HEK293 (cell line): Measurements from ENCODE around the gene CXorf58.

Experiments
- CTCF ChIA-PET: fragments of 350-600 bp; formaldehyde crosslinking; extraction: SDS; loops from one replicate; lab custom pipeline; 2021; ENCODE audit warnings: antibody characterized with exemption; lab: Yijun Ruan, JAX
- POLR2A ChIA-PET: fragments of 300-600 bp; formaldehyde crosslinking; extraction: SDS; loops from one replicate; lab custom pipeline; 2020; ENCODE audit warnings: antibody characterized with exemption, inconsistent platforms; lab: Yijun Ruan, JAX
- H3K27ac ChIP-seq: fragments of 200-500 bp; sonication (Bioruptor generic); 2 replicates; pipeline ENCODE4 v1.5.1; 2014; ENCODE audit warnings: low read depth, low read length, control low read depth, inconsistent platforms; ENCODE audit errors: extremely low read depth
- H3K36me3 ChIP-seq, 2 experiments: fragments of 200-500 bp in 1 of 2; sonication (Bioruptor generic) in 1 of 2; 1 replicate in 1 of 2; 2 replicates in 1 of 2; pipeline ENCODE4 v1.5.1; 2014 to 2017; ENCODE audit warnings: inconsistent platforms in 2 of 2, low read length in 2 of 2; ENCODE audit not compliant: control insufficient read depth in 2 of 2, insufficient read depth in 1 of 2
- H3K4me1 ChIP-seq: fragments of 200-500 bp; sonication (Bioruptor generic); 2 replicates; pipeline ENCODE4 v1.5.1; 2014; ENCODE audit warnings: mild to moderate bottlenecking, low read length, inconsistent platforms; ENCODE audit not compliant: control insufficient read depth, insufficient read depth
- H3K4me3 ChIP-seq: 2 replicates; pipeline ENCODE4 v1.5.1; 2011; ENCODE audit warnings: low read depth, mild to moderate bottlenecking, control low read depth, low read length, moderate library complexity
- H3K9me3 ChIP-seq: fragments of 200-500 bp; sonication (Bioruptor generic); 2 replicates; pipeline ENCODE4 v1.5.1; 2014; ENCODE audit warnings: low read depth, low read length, inconsistent platforms; ENCODE audit not compliant: control insufficient read depth, insufficient read depth
- HOXD13 ChIP-seq: sonication (generic); formaldehyde crosslinking; IDR thresholded peaks from 2 replicates; pipeline ENCODE4 v1.8.0; 2022; ENCODE audit warnings: missing genetic modification reagents, borderline replicate concordance
- IKZF3 ChIP-seq: fragments of 450-650 bp; IDR thresholded peaks from 2 replicates; pipeline ENCODE4 v1.5.0; 2018; ENCODE audit warnings: missing biosample characterization, mild to moderate bottlenecking, missing genetic modification characterization, moderate library complexity
- KLF10 ChIP-seq: fragments of 450-650 bp; IDR thresholded peaks from 2 replicates; pipeline ENCODE4 v1.5.1; 2018; ENCODE audit warnings: missing biosample characterization, mild to moderate bottlenecking, missing genetic modification characterization
- MZF1 ChIP-seq: fragments of 450-650 bp; formaldehyde crosslinking; IDR thresholded peaks from 2 replicates; pipeline ENCODE4 v1.5.1; 2017; ENCODE audit warnings: missing biosample characterization, missing genetic modification characterization, borderline replicate concordance
- SCRT1 ChIP-seq: fragments of 450-650 bp; formaldehyde crosslinking; IDR thresholded peaks from 2 replicates; pipeline ENCODE4 v1.5.1; 2016; ENCODE audit warnings: missing biosample characterization, missing genetic modification characterization, borderline replicate concordance
- TCF7L2 ChIP-seq: IDR thresholded peaks from 2 replicates; pipeline ENCODE4 v1.6.1; 2011; ENCODE audit warnings: low read depth, mild to moderate bottlenecking, inconsistent platforms, low read length, moderate library complexity, borderline replicate concordance
- TRIM28 ChIP-seq: IDR thresholded peaks from 2 replicates; pipeline ENCODE4 v1.6.1; 2011; ENCODE audit warnings: low read length, control low read depth, borderline replicate concordance
- ZBTB48 ChIP-seq: fragments of 450-650 bp; formaldehyde crosslinking; IDR thresholded peaks from 2 replicates; pipeline ENCODE4 v1.5.1; 2016; ENCODE audit warnings: missing biosample characterization, missing genetic modification characterization
- ZEB2 ChIP-seq: fragments of 450-650 bp; formaldehyde crosslinking; IDR thresholded peaks from 2 replicates; pipeline ENCODE4 v1.5.1; 2016; ENCODE audit warnings: missing biosample characterization, missing genetic modification characterization
- ZFP41 ChIP-seq: fragments of 450-650 bp; formaldehyde crosslinking; IDR thresholded peaks from 2 replicates; pipeline ENCODE4 v1.5.1; 2016; ENCODE audit warnings: missing biosample characterization, missing genetic modification characterization, borderline replicate concordance
- ZNF10 ChIP-seq: fragments of 450-650 bp; formaldehyde crosslinking; IDR thresholded peaks from 2 replicates; pipeline ENCODE4 v1.5.1; 2017; ENCODE audit warnings: missing biosample characterization, missing genetic modification characterization
- ZNF133 ChIP-seq: fragments of 450-650 bp; formaldehyde crosslinking; IDR thresholded peaks from 2 replicates; pipeline ENCODE4 v1.5.1; 2016; ENCODE audit warnings: missing biosample characterization, missing genetic modification characterization
- ZNF169 ChIP-seq: fragments of 450-650 bp; formaldehyde crosslinking; IDR thresholded peaks from 2 replicates; pipeline ENCODE4 v1.5.1; 2016; ENCODE audit warnings: missing biosample characterization, missing genetic modification characterization
- ZNF211 ChIP-seq: fragments of 450-650 bp; formaldehyde crosslinking; IDR thresholded peaks from 2 replicates; pipeline ENCODE4 v1.5.1; 2016; ENCODE audit warnings: low read depth, missing biosample characterization, missing genetic modification characterization
- ZNF214 ChIP-seq: fragments of 450-650 bp; formaldehyde crosslinking; IDR thresholded peaks from 2 replicates; pipeline ENCODE4 v1.5.1; 2017; ENCODE audit warnings: missing biosample characterization, mild to moderate bottlenecking, missing genetic modification characterization, borderline replicate concordance
- ZNF274 ChIP-seq, 2 experiments: fragments of 200-500 bp in 1 of 2; fragments of 450-650 bp in 1 of 2; sonication (Bioruptor generic) in 1 of 2; formaldehyde crosslinking in 1 of 2; IDR thresholded peaks; 2 replicates each; pipeline versions ENCODE4 v1.5.1 to v1.6.1; 2014 to 2016; ENCODE audit warnings: borderline replicate concordance in 1 of 2, inconsistent platforms in 1 of 2, low read length in 1 of 2, missing biosample characterization in 1 of 2, missing genetic modification characterization in 1 of 2
- ZNF302 ChIP-seq: fragments of 450-650 bp; formaldehyde crosslinking; IDR thresholded peaks from 2 replicates; pipeline ENCODE4 v1.5.1; 2016; ENCODE audit warnings: missing biosample characterization, missing genetic modification characterization, low read depth
- ZNF510 ChIP-seq: fragments of 450-650 bp; formaldehyde crosslinking; IDR thresholded peaks from 2 replicates; pipeline ENCODE4 v1.5.1; 2018; ENCODE audit warnings: mild to moderate bottlenecking, missing genetic modification characterization, missing biosample characterization; ENCODE audit not compliant: insufficient replicate concordance
- ZNF571 ChIP-seq: fragments of 450-650 bp; formaldehyde crosslinking; IDR thresholded peaks from 2 replicates; pipeline ENCODE4 v1.5.0; 2017; ENCODE audit warnings: missing biosample characterization, missing genetic modification characterization
- ZNF629 ChIP-seq: fragments of 450-650 bp; formaldehyde crosslinking; IDR thresholded peaks from 2 replicates; pipeline ENCODE4 v1.5.1; 2017; ENCODE audit warnings: missing biosample characterization, missing genetic modification characterization
- TF ChIP-seq, protein P1 (sequence below): fragments of 450-650 bp; formaldehyde crosslinking; IDR thresholded peaks from 2 replicates; pipeline ENCODE4 v1.5.1; 2016; ENCODE audit warnings: missing biosample characterization, missing genetic modification characterization
- TF ChIP-seq, protein P2 (sequence below): fragments of 450-650 bp; formaldehyde crosslinking; IDR thresholded peaks from 2 replicates; pipeline ENCODE4 v1.5.1; 2016; ENCODE audit warnings: missing biosample characterization, missing genetic modification characterization
- TF ChIP-seq, protein P3 (sequence below): fragments of 450-650 bp; formaldehyde crosslinking; IDR thresholded peaks from 2 replicates; pipeline ENCODE4 v1.5.1; 2016; ENCODE audit warnings: missing biosample characterization, missing genetic modification characterization, borderline replicate concordance
- TF ChIP-seq, protein P4 (sequence below): fragments of 450-650 bp; formaldehyde crosslinking; IDR thresholded peaks from 2 replicates; pipeline ENCODE4 v1.5.1; 2017; ENCODE audit warnings: missing biosample characterization, missing genetic modification characterization

The CXorf58 gene

DNA sequence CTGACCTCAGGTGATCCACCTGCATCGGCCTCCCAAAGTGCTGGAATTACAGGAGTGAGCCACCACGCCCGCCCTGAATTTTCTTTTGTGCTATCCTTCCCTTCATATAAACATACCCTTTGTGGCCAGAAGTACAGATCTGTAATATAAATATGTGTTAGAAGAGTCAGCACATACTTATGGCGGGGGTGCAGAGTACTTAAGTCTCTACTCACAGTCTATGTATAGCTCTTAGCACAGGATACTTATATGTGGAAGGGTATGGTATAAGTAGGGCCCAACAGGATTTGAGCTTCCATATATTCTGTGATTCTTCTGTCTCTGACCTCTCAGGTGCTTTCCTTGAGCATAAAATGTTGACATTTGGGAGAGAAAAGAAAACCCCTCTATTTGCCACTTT lies 18.2 kb downstream of the CXorf58 start:
- Histone ChIP-seq H3K4me1 (no peaks in the 10 kb centered on the region; the same call in 1 of the 2 replicates), H3K4me3 (no peak overlapping the region), H3K27ac (no peak overlapping the region), H3K9me3 (no peaks in the 10 kb centered on the region), H3K36me3 (no peaks in the 10 kb centered on the region)
- TF ChIP-seq IKZF3 (tag by site-specific recombination) = no peak
- TF ChIP-seq ZNF169 = no peak
- no peak for TF ChIP-seq ZNF302 (tag by site-specific recombination)
- no peak for TF ChIP-seq SCRT1 (tag by site-specific recombination)
- TF ChIP-seq, protein P1, sequence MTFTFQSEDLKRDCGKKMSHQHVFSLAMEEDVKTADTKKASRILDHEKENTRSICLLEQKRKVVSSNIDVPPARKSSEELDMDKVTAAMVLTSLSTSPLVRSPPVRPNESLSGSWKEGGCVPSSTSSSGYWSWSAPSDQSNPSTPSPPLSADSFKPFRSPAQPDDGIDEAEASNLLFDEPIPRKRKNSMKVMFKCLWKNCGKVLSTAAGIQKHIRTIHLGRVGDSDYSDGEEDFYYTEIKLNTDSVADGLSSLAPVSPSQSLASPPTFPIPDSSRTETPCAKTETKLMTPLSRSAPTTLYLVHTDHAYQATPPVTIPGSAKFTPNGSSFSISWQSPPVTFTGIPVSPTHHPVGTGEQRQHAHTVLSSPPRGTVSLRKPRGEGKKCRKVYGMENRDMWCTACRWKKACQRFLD = no peak
- no peak for TF ChIP-seq ZBTB48 (tag by site-specific recombination)
- TF ChIP-seq ZNF211 (tag by site-specific recombination) = no peak
- CTCF ChIA-PET = no interaction called here
- POLR2A ChIA-PET = no interaction called here

DNA sequence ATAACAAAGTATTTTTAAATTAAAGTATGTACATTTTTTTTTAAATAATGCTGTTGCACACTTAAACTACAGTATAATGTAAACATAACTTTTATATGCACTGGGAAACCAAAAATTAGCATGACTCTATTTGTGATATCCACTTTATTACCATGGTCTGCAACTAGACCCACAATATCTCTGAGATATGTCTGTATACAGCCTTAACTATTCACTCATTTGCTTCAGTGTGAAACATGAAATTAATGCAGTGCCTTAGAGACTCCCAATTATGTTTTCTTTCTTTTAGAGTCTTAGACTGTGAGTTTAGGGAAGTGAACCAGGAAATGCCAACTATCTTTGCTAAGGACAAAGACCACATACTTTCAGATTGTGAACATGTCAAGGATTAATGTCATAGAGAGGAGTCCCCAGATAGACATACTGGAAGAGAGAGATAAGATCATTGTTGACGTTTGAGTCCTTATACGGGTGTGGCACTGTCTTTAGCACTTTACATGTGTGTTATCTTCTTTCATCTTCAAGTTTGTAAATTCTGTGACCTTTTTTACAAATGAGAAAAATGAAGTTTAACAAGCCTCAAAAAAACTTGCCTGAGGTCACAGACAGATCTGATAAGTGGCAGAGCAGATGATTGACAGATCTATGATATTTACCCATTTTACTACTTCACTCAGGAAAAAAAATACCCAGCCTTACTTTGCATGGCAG lies 23.2 kb downstream of the CXorf58 start:
- no peak overlapping the region for H3K27ac ChIP-seq
- H3K9me3 ChIP-seq = no peaks in the 10 kb centered on the region
- H3K36me3 ChIP-seq = no peaks in the 10 kb centered on the region
- H3K4me3 ChIP-seq = no peak overlapping the region
- CTCF ChIA-PET = interaction anchor here (0.5 to 0.7 kb wide), 2 partner anchors 50 to 1213 kb away, joined by 3 read pairs; no protein-coding TSS in a partner anchor
- H3K4me1 ChIP-seq = no peaks in the 10 kb centered on the region; the same call in 1 of the 2 replicates
- POLR2A ChIA-PET = interaction anchor here (0.7 kb wide), 1 partner anchor 94 kb away, joined by 6 read pairs; no protein-coding TSS in a partner anchor
- TF ChIP-seq ZNF274 (IDR thresholded peaks at IDR 0.05; ENCODE audit: low read length) = no peak
- no peak for TF ChIP-seq ZNF274 (tag by site-specific recombination; IDR thresholded peaks at IDR 0.05; ENCODE audit: borderline replicate concordance)
- 0 out of 2 replicates have a peak, but pooled peaks have one; percentile 56 for TF ChIP-seq ZEB2
- TF ChIP-seq ZFP41 (tag by site-specific recombination) = no peak
- TF ChIP-seq TCF7L2 = peak; percentile 62; the same call in 1 of the 2 replicates
- TF ChIP-seq TRIM28 = peak; percentile 83
- TF ChIP-seq, protein P2, sequence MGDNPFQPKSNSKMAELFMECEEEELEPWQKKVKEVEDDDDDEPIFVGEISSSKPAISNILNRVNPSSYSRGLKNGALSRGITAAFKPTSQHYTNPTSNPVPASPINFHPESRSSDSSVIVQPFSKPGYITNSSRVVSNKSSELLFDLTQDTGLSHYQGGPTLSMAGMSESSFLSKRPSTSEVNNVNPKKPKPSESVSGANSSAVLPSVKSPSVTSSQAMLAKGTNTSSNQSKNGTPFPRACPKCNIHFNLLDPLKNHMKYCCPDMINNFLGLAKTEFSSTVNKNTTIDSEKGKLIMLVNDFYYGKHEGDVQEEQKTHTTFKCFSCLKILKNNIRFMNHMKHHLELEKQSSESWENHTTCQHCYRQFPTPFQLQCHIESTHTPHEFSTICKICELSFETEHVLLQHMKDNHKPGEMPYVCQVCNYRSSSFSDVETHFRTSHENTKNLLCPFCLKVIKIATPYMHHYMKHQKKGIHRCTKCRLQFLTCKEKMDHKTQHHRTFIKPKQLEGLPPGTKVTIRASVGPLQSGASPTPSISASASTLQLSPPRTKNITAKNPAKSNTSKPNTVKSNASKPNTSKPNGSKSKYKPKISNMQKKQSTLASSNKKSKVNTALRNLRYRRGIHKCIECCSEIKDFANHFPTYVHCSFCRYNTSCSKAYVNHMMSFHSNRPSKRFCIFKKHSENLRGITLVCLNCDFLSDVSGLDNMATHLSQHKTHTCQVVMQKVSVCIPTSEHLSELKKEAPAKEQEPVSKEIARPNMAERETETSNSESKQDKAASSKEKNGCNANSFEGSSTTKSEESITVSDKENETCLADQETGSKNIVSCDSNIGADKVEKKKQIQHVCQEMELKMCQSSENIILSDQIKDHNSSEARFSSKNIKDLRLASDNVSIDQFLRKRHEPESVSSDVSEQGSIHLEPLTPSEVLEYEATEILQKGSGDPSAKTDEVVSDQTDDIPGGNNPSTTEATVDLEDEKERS (tag by site-specific recombination) = no peak
- TF ChIP-seq ZNF214 (tag by site-specific recombination) = no peak
- no peak for TF ChIP-seq ZNF10 (tag by site-specific recombination)
- TF ChIP-seq, protein P3, sequence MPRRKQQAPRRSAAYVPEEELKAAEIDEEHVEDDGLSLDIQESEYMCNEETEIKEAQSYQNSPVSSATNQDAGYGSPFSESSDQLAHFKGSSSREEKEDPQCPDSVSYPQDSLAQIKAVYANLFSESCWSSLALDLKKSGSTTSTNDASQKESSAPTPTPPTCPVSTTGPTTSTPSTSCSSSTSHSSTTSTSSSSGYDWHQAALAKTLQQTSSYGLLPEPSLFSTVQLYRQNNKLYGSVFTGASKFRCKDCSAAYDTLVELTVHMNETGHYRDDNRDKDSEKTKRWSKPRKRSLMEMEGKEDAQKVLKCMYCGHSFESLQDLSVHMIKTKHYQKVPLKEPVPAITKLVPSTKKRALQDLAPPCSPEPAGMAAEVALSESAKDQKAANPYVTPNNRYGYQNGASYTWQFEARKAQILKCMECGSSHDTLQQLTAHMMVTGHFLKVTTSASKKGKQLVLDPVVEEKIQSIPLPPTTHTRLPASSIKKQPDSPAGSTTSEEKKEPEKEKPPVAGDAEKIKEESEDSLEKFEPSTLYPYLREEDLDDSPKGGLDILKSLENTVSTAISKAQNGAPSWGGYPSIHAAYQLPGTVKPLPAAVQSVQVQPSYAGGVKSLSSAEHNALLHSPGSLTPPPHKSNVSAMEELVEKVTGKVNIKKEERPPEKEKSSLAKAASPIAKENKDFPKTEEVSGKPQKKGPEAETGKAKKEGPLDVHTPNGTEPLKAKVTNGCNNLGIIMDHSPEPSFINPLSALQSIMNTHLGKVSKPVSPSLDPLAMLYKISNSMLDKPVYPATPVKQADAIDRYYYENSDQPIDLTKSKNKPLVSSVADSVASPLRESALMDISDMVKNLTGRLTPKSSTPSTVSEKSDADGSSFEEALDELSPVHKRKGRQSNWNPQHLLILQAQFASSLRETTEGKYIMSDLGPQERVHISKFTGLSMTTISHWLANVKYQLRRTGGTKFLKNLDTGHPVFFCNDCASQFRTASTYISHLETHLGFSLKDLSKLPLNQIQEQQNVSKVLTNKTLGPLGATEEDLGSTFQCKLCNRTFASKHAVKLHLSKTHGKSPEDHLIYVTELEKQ (tag by site-specific recombination) = peak; percentile 64; the same call in 1 of the 2 replicates
- no peak for TF ChIP-seq ZNF510 (tag by site-specific recombination)
- TF ChIP-seq MZF1 = no peak
- TF ChIP-seq KLF10 (tag by site-specific recombination) = peak; percentile 31; the same call in 1 of the 2 replicates
- TF ChIP-seq ZNF571 (tag by site-specific recombination) = no peak
- TF ChIP-seq ZNF629 (tag by site-specific recombination) = peak; percentile 43; the same call in 1 of the 2 replicates
- TF ChIP-seq, protein P4, sequence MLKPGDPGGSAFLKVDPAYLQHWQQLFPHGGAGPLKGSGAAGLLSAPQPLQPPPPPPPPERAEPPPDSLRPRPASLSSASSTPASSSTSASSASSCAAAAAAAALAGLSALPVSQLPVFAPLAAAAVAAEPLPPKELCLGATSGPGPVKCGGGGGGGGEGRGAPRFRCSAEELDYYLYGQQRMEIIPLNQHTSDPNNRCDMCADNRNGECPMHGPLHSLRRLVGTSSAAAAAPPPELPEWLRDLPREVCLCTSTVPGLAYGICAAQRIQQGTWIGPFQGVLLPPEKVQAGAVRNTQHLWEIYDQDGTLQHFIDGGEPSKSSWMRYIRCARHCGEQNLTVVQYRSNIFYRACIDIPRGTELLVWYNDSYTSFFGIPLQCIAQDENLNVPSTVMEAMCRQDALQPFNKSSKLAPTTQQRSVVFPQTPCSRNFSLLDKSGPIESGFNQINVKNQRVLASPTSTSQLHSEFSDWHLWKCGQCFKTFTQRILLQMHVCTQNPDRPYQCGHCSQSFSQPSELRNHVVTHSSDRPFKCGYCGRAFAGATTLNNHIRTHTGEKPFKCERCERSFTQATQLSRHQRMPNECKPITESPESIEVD = peak; percentile 92
- TF ChIP-seq HOXD13 (CRISPR knock-in tag) = peak; percentile 86; the same call in 1 of the 2 replicates
- TF ChIP-seq ZNF133 (tag by site-specific recombination) = peak; percentile 67; the same call in 1 of the 2 replicates
